SK-N-SH (cell line): ENCODE data around the gene HNF1A. TPM values are rescaled to one million over a fixed set of nuclear protein-coding genes. Genes with fewer than 3 reads are reported as not detected.

Experiments
- CTCF ChIA-PET: fragments of 300-600, 350-600 bp; formaldehyde crosslinking; extraction: SDS; loops from one replicate; lab custom pipeline; 2021; lab: Yijun Ruan, JAX
- POLR2A ChIA-PET: fragments of 350-600 bp; sonication (Branson Sonifier 250); formaldehyde crosslinking; extraction: SDS; loops from one replicate; lab custom pipeline; 2020; ENCODE audit warnings: antibody characterized with exemption, inconsistent platforms; lab: Yijun Ruan, JAX
- DNase-seq: peaks from one replicate; pipeline ENCODE4 v3.0.0; 2012
- H2AFZ ChIP-seq: fragments of 200-600 bp; sonication (generic); 2 replicates; pipeline ENCODE4 v1.8.1; 2016; ENCODE audit warnings: antibody characterized with exemption, mild to moderate bottlenecking, low read depth
- H3F3A ChIP-seq: fragments of 200-600 bp; sonication (generic); replicated peaks from 2 replicates; pipeline ENCODE3; 2016; ENCODE audit warnings: antibody characterized with exemption, mild to moderate bottlenecking; ENCODE audit not compliant: insufficient read depth
- H3K27ac ChIP-seq, 2 experiments: fragments of 200-500 bp in 1 of 2; fragments of 200-600 bp in 1 of 2; sonication (Bioruptor generic) in 1 of 2; sonication (generic), shearing (Covaris generic) in 1 of 2; 2 replicates each; pipeline versions ENCODE4 v1.5.1 to v1.6.1; 2014 to 2016; ENCODE audit warnings: low read depth in 2 of 2, inconsistent platforms in 1 of 2, low read length in 1 of 2, mild to moderate bottlenecking in 1 of 2, mixed read lengths in 1 of 2
- H3K27me3 ChIP-seq: fragments of 200-600 bp; sonication (generic), shearing (Covaris generic); 2 replicates; pipeline ENCODE4 v1.6.1; 2016; ENCODE audit warnings: mixed run types; ENCODE audit not compliant: insufficient read depth
- H3K36me3 ChIP-seq, 2 experiments: fragments of 200-500 bp in 1 of 2; fragments of 200-600 bp in 1 of 2; sonication (Bioruptor generic) in 1 of 2; sonication (generic) in 1 of 2; replicated peaks in 1 of 2; 2 replicates each; pipeline versions ENCODE3 to v1.5.1; 2014 to 2016; ENCODE audit warnings: low read length in 1 of 2, mild to moderate bottlenecking in 1 of 2; ENCODE audit not compliant: insufficient read depth in 2 of 2, control insufficient read depth in 1 of 2
- H3K4me1 ChIP-seq, 2 experiments: fragments of 200-500 bp in 1 of 2; fragments of 200-600 bp in 1 of 2; sonication (Bioruptor generic) in 1 of 2; sonication (generic), shearing (Covaris generic) in 1 of 2; 2 replicates each; pipeline versions ENCODE4 v1.5.1 to v1.6.1; 2014 to 2016; ENCODE audit warnings: low read depth in 1 of 2, low read length in 1 of 2, mixed run types in 1 of 2; ENCODE audit not compliant: insufficient read depth in 2 of 2, control insufficient read depth in 1 of 2
- H3K4me2 ChIP-seq: fragments of 200-600 bp; sonication (generic), shearing (Covaris generic); 2 replicates; pipeline ENCODE4 v1.6.1; 2017; ENCODE audit warnings: mixed run types
- H3K4me3 ChIP-seq, 2 experiments: fragments of 200-500 bp in 1 of 2; fragments of 200-600 bp in 1 of 2; sonication (Bioruptor generic) in 1 of 2; sonication (generic), shearing (Covaris generic) in 1 of 2; 2 replicates each; pipeline versions ENCODE4 v1.5.1 to v1.8.1; 2014 to 2016; ENCODE audit warnings: low read depth in 2 of 2, inconsistent platforms in 1 of 2, low read length in 1 of 2, mild to moderate bottlenecking in 1 of 2, mixed read lengths in 1 of 2, moderate library complexity in 1 of 2
- H3K79me2 ChIP-seq: fragments of 200-600 bp; sonication (generic); 2 replicates; pipeline ENCODE4 v1.8.1; 2017; ENCODE audit warnings: mild to moderate bottlenecking; ENCODE audit not compliant: insufficient read depth
- H3K9ac ChIP-seq: fragments of 200-600 bp; sonication (generic); 2 replicates; pipeline ENCODE4 v1.6.1; 2017; ENCODE audit warnings: mixed run types
- H3K9me2 ChIP-seq: fragments of 200-600 bp; sonication (generic); 2 replicates; pipeline ENCODE4 v1.6.1; 2017; ENCODE audit warnings: mixed run types
- H3K9me3 ChIP-seq: fragments of 200-600 bp; sonication (generic); 2 replicates; pipeline ENCODE4 v1.6.1; 2017; ENCODE audit warnings: mixed run types, mild to moderate bottlenecking, moderate library complexity
- H4K20me1 ChIP-seq: fragments of 200-600 bp; sonication (generic); 2 replicates; pipeline ENCODE4 v1.6.1; 2017; ENCODE audit warnings: mild to moderate bottlenecking, mixed run types; ENCODE audit not compliant: insufficient read depth
- CHD2 ChIP-seq: fragments of 150-350 bp; IDR thresholded peaks from 2 replicates; pipeline ENCODE4 v1.6.1; 2018; ENCODE audit warnings: low read length; ENCODE audit not compliant: partially characterized antibody
- ELF1 ChIP-seq: IDR thresholded peaks from 2 replicates; pipeline ENCODE4 v1.4.0; 2012
- FOSL2 ChIP-seq: IDR thresholded peaks from 2 replicates; pipeline ENCODE4 v1.4.0; 2012; ENCODE audit warnings: low read depth, mild to moderate bottlenecking, moderate library complexity, borderline replicate concordance
- FOXJ3 ChIP-seq: sonication (generic); formaldehyde crosslinking; IDR thresholded peaks from 2 replicates; pipeline ENCODE4 v1.5.1; 2020; ENCODE audit warnings: mild to moderate bottlenecking, missing genetic modification reagents
- FOXM1 ChIP-seq: IDR thresholded peaks from 2 replicates; pipeline ENCODE4 v1.4.0; 2012; ENCODE audit warnings: low read depth, mild to moderate bottlenecking
- GABPA ChIP-seq: IDR thresholded peaks from 2 replicates; pipeline ENCODE4 v1.4.0; 2012; ENCODE audit warnings: low read depth, mild to moderate bottlenecking
- GATA2 ChIP-seq: sonication (generic); formaldehyde crosslinking; IDR thresholded peaks from 2 replicates; pipeline ENCODE4 v1.5.0; 2020; ENCODE audit warnings: mild to moderate bottlenecking, missing genetic modification reagents
- MXI1 ChIP-seq: IDR thresholded peaks from 2 replicates; pipeline ENCODE4 v1.6.1; 2012; ENCODE audit warnings: mild to moderate bottlenecking, low read depth, low read length, improper control_type of control experiment
- NRF1 ChIP-seq: IDR thresholded peaks from 2 replicates; pipeline ENCODE4 v1.6.1; 2012; ENCODE audit warnings: low read depth, mild to moderate bottlenecking, low read length
- RCOR1 ChIP-seq: fragments of 150-350 bp; IDR thresholded peaks from 2 replicates; pipeline ENCODE4 v1.6.1; 2017; ENCODE audit warnings: antibody characterized with exemption, low read length
- RFX5 ChIP-seq: IDR thresholded peaks from 2 replicates; pipeline ENCODE4 v1.6.1; 2012; ENCODE audit warnings: mild to moderate bottlenecking, improper control_type of control experiment, low read length
- RXRA ChIP-seq: IDR thresholded peaks from 2 replicates; pipeline ENCODE4 v1.4.0; 2012; ENCODE audit warnings: low read depth, mild to moderate bottlenecking, borderline replicate concordance
- SIN3A ChIP-seq: IDR thresholded peaks from 2 replicates; pipeline ENCODE4 v1.6.1; 2012; ENCODE audit warnings: low read depth, mild to moderate bottlenecking, low read length, moderate library complexity, borderline replicate concordance
- SMC3 ChIP-seq: IDR thresholded peaks from 2 replicates; pipeline ENCODE4 v1.6.1; 2012; ENCODE audit warnings: low read depth, low read length, improper control_type of control experiment
- TAF1 ChIP-seq: IDR thresholded peaks from 2 replicates; pipeline ENCODE4 v1.6.1; 2012; ENCODE audit warnings: low read depth, mild to moderate bottlenecking, low read length, moderate library complexity, borderline replicate concordance
- TCF12 ChIP-seq: IDR thresholded peaks from 2 replicates; pipeline ENCODE4 v1.4.0; 2012
- WGBS: methylation state at CpG from one replicate; pipeline ENCODE4 v1.1.6; 2017; ENCODE audit warnings: low lambda C conversion rate; 5-methylcytosine and 5-hydroxymethylcytosine counted together
- polyA plus RNA-seq, 3 experiments: library from polyadenylated mRNA; depleted of rRNA; stranded (reverse); fragments of >200 nt; gene quantifications; 2 replicates each; pipeline ENCODE4 v1.2.3, GENCODE V29; 2012
- TF ChIP-seq, protein P1 (sequence below): IDR thresholded peaks from 2 replicates; pipeline ENCODE4; 2012

Gene HNF1A
- polyA plus RNA-seq, 1 of the 3 experiments (the other 2 are of a cell fraction): not detected

DNA sequence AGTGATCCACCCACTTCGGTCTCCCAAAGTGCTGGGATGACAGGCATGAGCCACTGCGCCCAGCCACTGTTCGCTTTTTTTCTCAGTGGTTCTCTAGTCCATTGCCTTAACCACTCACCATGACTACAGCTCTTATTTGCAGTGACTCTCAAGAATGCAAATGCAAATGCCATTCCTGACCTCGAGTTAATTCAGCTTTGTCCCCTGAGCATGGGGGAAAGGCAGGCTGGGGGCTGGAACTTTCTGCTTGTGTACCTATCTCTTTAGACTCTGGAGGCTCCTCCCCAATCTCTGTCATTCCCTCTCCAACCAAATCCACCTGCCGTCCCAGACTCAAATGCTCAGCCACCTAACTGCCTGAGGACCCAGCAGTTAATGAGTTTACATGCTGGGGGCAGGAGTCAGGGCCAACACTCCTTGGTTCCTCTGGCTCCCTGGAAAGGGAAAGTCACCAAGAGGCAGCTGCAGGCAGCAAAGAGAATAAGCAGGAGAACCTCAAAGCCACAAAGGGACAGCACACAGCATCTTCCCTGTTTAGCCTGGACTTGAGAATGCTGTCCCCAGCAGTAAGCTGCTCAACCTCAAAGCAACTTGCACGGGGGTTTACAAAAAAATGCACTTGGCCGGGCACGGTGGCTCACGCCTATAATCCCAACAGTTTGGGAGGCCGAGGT, 5.3 kb upstream of the HNF1A start (continued):
- no peak for TF ChIP-seq GATA2
- no peak for TF ChIP-seq TAF1

DNA sequence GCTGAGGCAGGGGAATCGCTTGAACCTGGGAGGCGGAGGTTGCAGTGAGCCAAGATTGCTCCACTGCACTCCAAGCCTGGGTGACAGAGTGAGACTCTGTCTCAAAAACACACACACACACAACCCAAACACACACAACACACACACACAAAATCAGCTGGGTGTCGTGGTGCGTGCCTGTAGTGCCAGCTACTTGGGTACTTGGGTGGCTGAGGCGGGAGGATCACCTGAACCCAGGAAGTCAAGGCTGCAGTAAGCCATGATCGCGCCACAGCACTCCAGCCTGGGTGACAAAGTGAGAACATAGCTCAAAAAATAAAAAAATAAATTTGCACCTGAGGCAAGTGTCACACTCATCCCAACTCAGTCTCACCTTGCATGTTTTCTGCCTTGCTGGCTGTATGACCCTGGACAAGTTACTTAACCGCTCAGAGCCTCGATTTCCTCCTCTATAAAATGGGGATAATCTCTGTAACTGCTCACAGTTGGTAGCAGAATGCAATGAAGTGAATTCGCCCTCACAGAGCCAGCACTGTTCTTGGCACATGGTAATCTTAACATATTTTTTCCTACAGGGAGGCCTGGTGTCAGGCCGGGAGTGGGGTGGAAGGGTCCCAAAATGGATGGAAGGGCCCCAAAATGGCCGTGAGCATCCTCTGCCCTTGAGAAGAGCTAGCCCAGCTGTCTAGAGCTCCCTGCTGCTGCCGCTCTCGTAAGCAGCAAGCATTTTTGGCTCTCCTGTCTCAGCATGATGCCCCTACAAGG, 630 bp upstream of the HNF1A start:
- Histone ChIP-seq H3K9me2 (no peaks in the 10 kb centered on the region), H2AFZ (no peak overlapping the region), H3K4me2 (no peak overlapping the region), H3K36me3 (no peaks in the 10 kb centered on the region), H3F3A (no peaks in the 10 kb centered on the region), H3K4me3 (no peak overlapping the region), H4K20me1 (no peaks in the 10 kb centered on the region), H3K4me1 (no peaks in the 10 kb centered on the region), H3K27me3 (no peaks in the 10 kb centered on the region), H3K9me3 (no peaks in the 10 kb centered on the region), H3K9ac (no peak overlapping the region), H3K79me2 (no peaks in the 10 kb centered on the region), H3K27ac (no peak overlapping the region)
- CTCF ChIA-PET: interaction anchor here (0.6 to 3.9 kb wide), 3 partner anchors 28 to 394 kb away, joined by 3 to 11 read pairs (median 3); no protein-coding TSS in a partner anchor
- 86% methylated on average over 13 of the region's 14 CpGs for WGBS
- TF ChIP-seq TCF12 (no peak), CHD2 (no peak), FOXJ3 (CRISPR knock-in tag) (no peak), GABPA (no peak), RCOR1 (no peak), GATA2 (no peak)
- TF ChIP-seq, protein P1, sequence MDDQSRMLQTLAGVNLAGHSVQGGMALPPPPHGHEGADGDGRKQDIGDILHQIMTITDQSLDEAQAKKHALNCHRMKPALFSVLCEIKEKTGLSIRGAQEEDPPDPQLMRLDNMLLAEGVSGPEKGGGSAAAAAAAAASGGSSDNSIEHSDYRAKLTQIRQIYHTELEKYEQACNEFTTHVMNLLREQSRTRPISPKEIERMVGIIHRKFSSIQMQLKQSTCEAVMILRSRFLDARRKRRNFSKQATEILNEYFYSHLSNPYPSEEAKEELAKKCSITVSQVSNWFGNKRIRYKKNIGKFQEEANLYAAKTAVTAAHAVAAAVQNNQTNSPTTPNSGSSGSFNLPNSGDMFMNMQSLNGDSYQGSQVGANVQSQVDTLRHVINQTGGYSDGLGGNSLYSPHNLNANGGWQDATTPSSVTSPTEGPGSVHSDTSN: no peak
- no peak for DNase-seq
- POLR2A ChIA-PET: no interaction called here

DNA sequence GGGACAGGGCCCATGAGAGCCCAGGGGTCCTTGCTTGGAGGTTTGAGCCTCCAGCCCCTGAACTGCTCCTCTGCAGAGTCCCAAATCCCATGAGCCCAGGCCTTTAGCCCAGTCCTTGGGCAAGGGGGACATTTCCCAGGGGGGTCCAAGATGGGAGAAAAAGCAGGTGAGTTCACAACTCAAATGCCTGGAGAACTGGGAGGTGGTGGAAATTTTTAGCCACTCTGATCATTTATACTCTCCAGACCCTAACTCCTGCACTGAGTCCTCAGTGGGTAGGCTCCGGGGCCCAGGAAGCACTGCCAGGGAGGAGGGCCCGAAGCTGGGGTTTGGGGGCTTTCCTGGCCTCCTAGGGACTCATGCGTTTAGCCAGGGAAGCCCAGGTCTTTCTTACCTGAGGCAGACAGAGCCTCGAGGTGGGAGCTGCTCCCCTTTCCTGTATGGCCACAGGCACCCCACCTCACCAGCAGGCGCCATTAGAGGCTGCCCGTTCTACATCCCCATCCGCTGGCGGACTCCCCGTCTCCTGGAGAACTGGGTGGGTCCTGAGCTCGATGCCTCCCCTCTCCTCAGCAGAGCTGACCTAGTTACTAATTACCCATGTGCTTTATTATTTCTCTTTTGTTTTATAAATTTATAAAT, 998 bp downstream of the HNF1A start:
- ChIA-PET CTCF (interaction anchor here (0.8 to 3.9 kb wide), 6 partner anchors 8 to 396 kb away, joined by 3 to 23 read pairs (median 3); no protein-coding TSS in a partner anchor), POLR2A (no interaction called here)
- no peak for DNase-seq
- H3K4me1 ChIP-seq: peaks cover 0 to 2% of the 10 kb centered on the region in 2 experiments; a peak in 1 of 4 replicates
- H3K4me3 ChIP-seq: no peak overlapping the region
- H3K9me3 ChIP-seq: no peaks in the 10 kb centered on the region
- no peaks in the 10 kb centered on the region for H3K79me2 ChIP-seq
- TF ChIP-seq RFX5 (no peak), FOXM1 (no peak), GABPA (no peak), GATA2 (no peak), NRF1 (no peak), FOSL2 (no peak), MXI1 (no peak), RXRA (no peak), SMC3 (no peak), SIN3A (no peak), ELF1 (no peak)
- TF ChIP-seq, protein P1: no peak
- WGBS: 66% methylated on average over 8 of the region's 10 CpGs
- no peak overlapping the region for H3K4me2 ChIP-seq
- no peak overlapping the region for H3K27ac ChIP-seq
- H4K20me1 ChIP-seq: no peaks in the 10 kb centered on the region
- H3F3A ChIP-seq: no peaks in the 10 kb centered on the region
- no peaks in the 10 kb centered on the region for H3K9me2 ChIP-seq
- no peaks in the 10 kb centered on the region for H3K27me3 ChIP-seq
- no peak overlapping the region for H2AFZ ChIP-seq
- H3K9ac ChIP-seq: no peak overlapping the region
- H3K36me3 ChIP-seq: no peaks in the 10 kb centered on the region
